SK-N-SH (cell line): ENCODE measurements around the gene C2orf42. TPM values are rescaled to one million over a fixed set of nuclear protein-coding genes. Genes with fewer than 3 reads are reported as not detected.

Experiments
- CTCF ChIA-PET: fragments of 300-600, 350-600 bp; formaldehyde crosslinking; extraction: SDS; loops from one replicate; lab custom pipeline; 2021; lab: Yijun Ruan, JAX
- POLR2A ChIA-PET: fragments of 350-600 bp; sonication (Branson Sonifier 250); formaldehyde crosslinking; extraction: SDS; loops from one replicate; lab custom pipeline; 2020; ENCODE audit warnings: antibody characterized with exemption, inconsistent platforms; lab: Yijun Ruan, JAX
- DNase-seq: peaks from one replicate; pipeline ENCODE4 v3.0.0; 2012
- H2AFZ ChIP-seq: fragments of 200-600 bp; sonication (generic); 2 replicates; pipeline ENCODE4 v1.8.1; 2016; ENCODE audit warnings: antibody characterized with exemption, mild to moderate bottlenecking, low read depth
- H3F3A ChIP-seq: fragments of 200-600 bp; sonication (generic); replicated peaks from 2 replicates; pipeline ENCODE3; 2016; ENCODE audit warnings: antibody characterized with exemption, mild to moderate bottlenecking; ENCODE audit not compliant: insufficient read depth
- H3K27ac ChIP-seq, 2 experiments: fragments of 200-500 bp in 1 of 2; fragments of 200-600 bp in 1 of 2; sonication (Bioruptor generic) in 1 of 2; sonication (generic), shearing (Covaris generic) in 1 of 2; 2 replicates each; pipeline versions ENCODE4 v1.5.1 to v1.6.1; 2014 to 2016; ENCODE audit warnings: low read depth in 2 of 2, inconsistent platforms in 1 of 2, low read length in 1 of 2, mild to moderate bottlenecking in 1 of 2, mixed read lengths in 1 of 2
- H3K27me3 ChIP-seq: fragments of 200-600 bp; sonication (generic), shearing (Covaris generic); 2 replicates; pipeline ENCODE4 v1.6.1; 2016; ENCODE audit warnings: mixed run types; ENCODE audit not compliant: insufficient read depth
- H3K36me3 ChIP-seq, 2 experiments: fragments of 200-500 bp in 1 of 2; fragments of 200-600 bp in 1 of 2; sonication (Bioruptor generic) in 1 of 2; sonication (generic) in 1 of 2; replicated peaks in 1 of 2; 2 replicates each; pipeline versions ENCODE3 to v1.5.1; 2014 to 2016; ENCODE audit warnings: low read length in 1 of 2, mild to moderate bottlenecking in 1 of 2; ENCODE audit not compliant: insufficient read depth in 2 of 2, control insufficient read depth in 1 of 2
- H3K4me1 ChIP-seq, 2 experiments: fragments of 200-500 bp in 1 of 2; fragments of 200-600 bp in 1 of 2; sonication (Bioruptor generic) in 1 of 2; sonication (generic), shearing (Covaris generic) in 1 of 2; 2 replicates each; pipeline versions ENCODE4 v1.5.1 to v1.6.1; 2014 to 2016; ENCODE audit warnings: low read depth in 1 of 2, low read length in 1 of 2, mixed run types in 1 of 2; ENCODE audit not compliant: insufficient read depth in 2 of 2, control insufficient read depth in 1 of 2
- H3K4me2 ChIP-seq: fragments of 200-600 bp; sonication (generic), shearing (Covaris generic); 2 replicates; pipeline ENCODE4 v1.6.1; 2017; ENCODE audit warnings: mixed run types
- H3K4me3 ChIP-seq, 2 experiments: fragments of 200-500 bp in 1 of 2; fragments of 200-600 bp in 1 of 2; sonication (Bioruptor generic) in 1 of 2; sonication (generic), shearing (Covaris generic) in 1 of 2; 2 replicates each; pipeline versions ENCODE4 v1.5.1 to v1.8.1; 2014 to 2016; ENCODE audit warnings: low read depth in 2 of 2, inconsistent platforms in 1 of 2, low read length in 1 of 2, mild to moderate bottlenecking in 1 of 2, mixed read lengths in 1 of 2, moderate library complexity in 1 of 2
- H3K79me2 ChIP-seq: fragments of 200-600 bp; sonication (generic); 2 replicates; pipeline ENCODE4 v1.8.1; 2017; ENCODE audit warnings: mild to moderate bottlenecking; ENCODE audit not compliant: insufficient read depth
- H3K9ac ChIP-seq: fragments of 200-600 bp; sonication (generic); 2 replicates; pipeline ENCODE4 v1.6.1; 2017; ENCODE audit warnings: mixed run types
- H3K9me2 ChIP-seq: fragments of 200-600 bp; sonication (generic); 2 replicates; pipeline ENCODE4 v1.6.1; 2017; ENCODE audit warnings: mixed run types
- H3K9me3 ChIP-seq: fragments of 200-600 bp; sonication (generic); 2 replicates; pipeline ENCODE4 v1.6.1; 2017; ENCODE audit warnings: mixed run types, mild to moderate bottlenecking, moderate library complexity
- H4K20me1 ChIP-seq: fragments of 200-600 bp; sonication (generic); 2 replicates; pipeline ENCODE4 v1.6.1; 2017; ENCODE audit warnings: mild to moderate bottlenecking, mixed run types; ENCODE audit not compliant: insufficient read depth
- CHD2 ChIP-seq: fragments of 150-350 bp; IDR thresholded peaks from 2 replicates; pipeline ENCODE4 v1.6.1; 2018; ENCODE audit warnings: low read length; ENCODE audit not compliant: partially characterized antibody
- EZH2phosphoT487 ChIP-seq: fragments of 200-600 bp; sonication (generic); IDR thresholded peaks from 2 replicates; pipeline ENCODE4 v1.6.1; 2017; ENCODE audit warnings: low read depth, mixed run types, mild to moderate bottlenecking, antibody characterized with exemption, moderate library complexity, borderline replicate concordance
- FOSL2 ChIP-seq: IDR thresholded peaks from 2 replicates; pipeline ENCODE4 v1.4.0; 2012; ENCODE audit warnings: low read depth, mild to moderate bottlenecking, moderate library complexity, borderline replicate concordance
- FOXJ3 ChIP-seq: sonication (generic); formaldehyde crosslinking; IDR thresholded peaks from 2 replicates; pipeline ENCODE4 v1.5.1; 2020; ENCODE audit warnings: mild to moderate bottlenecking, missing genetic modification reagents
- GABPA ChIP-seq: IDR thresholded peaks from 2 replicates; pipeline ENCODE4 v1.4.0; 2012; ENCODE audit warnings: low read depth, mild to moderate bottlenecking
- GATA2 ChIP-seq: sonication (generic); formaldehyde crosslinking; IDR thresholded peaks from 2 replicates; pipeline ENCODE4 v1.5.0; 2020; ENCODE audit warnings: mild to moderate bottlenecking, missing genetic modification reagents
- MXI1 ChIP-seq: IDR thresholded peaks from 2 replicates; pipeline ENCODE4 v1.6.1; 2012; ENCODE audit warnings: mild to moderate bottlenecking, low read depth, low read length, improper control_type of control experiment
- NFIC ChIP-seq: IDR thresholded peaks from 2 replicates; pipeline ENCODE4 v1.4.0; 2012; ENCODE audit warnings: borderline replicate concordance
- NRF1 ChIP-seq: IDR thresholded peaks from 2 replicates; pipeline ENCODE4 v1.6.1; 2012; ENCODE audit warnings: low read depth, mild to moderate bottlenecking, low read length
- RAD21 ChIP-seq: IDR thresholded peaks from 2 replicates; pipeline ENCODE4 v1.6.1; 2012; ENCODE audit warnings: mild to moderate bottlenecking, low read length
- RCOR1 ChIP-seq: fragments of 150-350 bp; IDR thresholded peaks from 2 replicates; pipeline ENCODE4 v1.6.1; 2017; ENCODE audit warnings: antibody characterized with exemption, low read length
- RFX5 ChIP-seq: IDR thresholded peaks from 2 replicates; pipeline ENCODE4 v1.6.1; 2012; ENCODE audit warnings: mild to moderate bottlenecking, improper control_type of control experiment, low read length
- RXRA ChIP-seq: IDR thresholded peaks from 2 replicates; pipeline ENCODE4 v1.4.0; 2012; ENCODE audit warnings: low read depth, mild to moderate bottlenecking, borderline replicate concordance
- SIN3A ChIP-seq: IDR thresholded peaks from 2 replicates; pipeline ENCODE4 v1.6.1; 2012; ENCODE audit warnings: low read depth, mild to moderate bottlenecking, low read length, moderate library complexity, borderline replicate concordance
- WGBS: methylation state at CpG from one replicate; pipeline ENCODE4 v1.1.6; 2017; ENCODE audit warnings: low lambda C conversion rate; 5-methylcytosine and 5-hydroxymethylcytosine counted together
- polyA plus RNA-seq, 3 experiments: library from polyadenylated mRNA; depleted of rRNA; stranded (reverse); fragments of >200 nt; gene quantifications; 2 replicates each; pipeline ENCODE4 v1.2.3, GENCODE V29; 2012
- TF ChIP-seq, protein P1 (sequence below): fragments of 200-600 bp; sonication (generic); IDR thresholded peaks from 2 replicates; pipeline ENCODE4 v1.6.1; 2017; ENCODE audit warnings: antibody characterized with exemption, mild to moderate bottlenecking, moderate library complexity
- TF ChIP-seq, protein P2 (sequence below): fragments of 150-350 bp; IDR thresholded peaks from 2 replicates; pipeline ENCODE4 v1.6.1; 2016; ENCODE audit warnings: mild to moderate bottlenecking, low read depth, low read length
- TF ChIP-seq, protein P3 (sequence below): IDR thresholded peaks from 2 replicates; pipeline ENCODE4 v1.4.0; 2012; ENCODE audit warnings: low read depth, borderline replicate concordance
- TF ChIP-seq, protein P4 (sequence below): IDR thresholded peaks from 2 replicates; pipeline ENCODE4 v1.6.1; 2012; ENCODE audit warnings: mild to moderate bottlenecking, low read depth, low read length, moderate library complexity

Gene C2orf42
- polyA plus RNA-seq, 1 of the 3 experiments (the other 2 are of a cell fraction), result 5.1 TPM

DNA sequence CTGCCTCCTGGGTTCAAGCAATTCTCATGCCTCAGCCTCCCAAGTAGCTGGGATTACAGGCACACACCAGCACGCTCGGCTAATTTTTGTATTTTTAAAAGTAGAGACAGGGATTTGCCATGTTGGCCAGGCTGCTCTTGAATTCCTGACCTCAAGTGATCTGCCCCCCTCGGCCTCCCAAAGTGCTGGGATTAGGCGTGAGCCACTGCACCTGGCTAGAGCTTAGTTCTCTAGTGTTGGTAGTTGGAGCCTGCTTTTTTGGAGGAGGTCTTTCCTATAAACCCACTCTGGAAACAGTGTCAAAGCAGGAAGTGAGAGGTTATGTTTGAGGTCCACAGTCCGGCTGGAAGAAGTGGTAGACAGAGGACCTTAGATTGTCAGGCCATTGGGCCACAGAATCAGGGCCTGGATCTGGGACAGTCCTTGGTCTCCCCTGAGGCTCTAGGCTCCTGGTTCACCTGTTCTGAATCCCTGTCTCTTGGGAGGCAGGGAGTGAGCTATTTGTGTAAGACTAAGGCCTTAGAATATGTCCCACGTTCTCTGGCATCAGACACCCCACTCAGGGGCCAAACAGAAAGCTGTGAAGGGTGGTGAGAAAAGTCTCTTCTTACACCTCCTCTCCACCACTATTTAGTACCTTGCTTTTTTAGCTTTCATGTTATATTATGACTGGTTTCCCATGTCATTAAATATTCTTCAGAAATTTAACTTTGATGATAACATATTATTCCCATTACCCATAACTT is 69.0 kb downstream of the C2orf42 start:
- TF ChIP-seq RCOR1 (no peak), CHD2 (no peak), GABPA (no peak), NRF1 (no peak), SIN3A (no peak), GATA2 (CRISPR knock-in tag) (no peak), MXI1 (no peak), RXRA (no peak), FOXJ3 (no peak), FOSL2 (no peak), RAD21 (no peak), RFX5 (no peak), EZH2phosphoT487 (no peak), NFIC (no peak)
- TF ChIP-seq, protein P1, sequence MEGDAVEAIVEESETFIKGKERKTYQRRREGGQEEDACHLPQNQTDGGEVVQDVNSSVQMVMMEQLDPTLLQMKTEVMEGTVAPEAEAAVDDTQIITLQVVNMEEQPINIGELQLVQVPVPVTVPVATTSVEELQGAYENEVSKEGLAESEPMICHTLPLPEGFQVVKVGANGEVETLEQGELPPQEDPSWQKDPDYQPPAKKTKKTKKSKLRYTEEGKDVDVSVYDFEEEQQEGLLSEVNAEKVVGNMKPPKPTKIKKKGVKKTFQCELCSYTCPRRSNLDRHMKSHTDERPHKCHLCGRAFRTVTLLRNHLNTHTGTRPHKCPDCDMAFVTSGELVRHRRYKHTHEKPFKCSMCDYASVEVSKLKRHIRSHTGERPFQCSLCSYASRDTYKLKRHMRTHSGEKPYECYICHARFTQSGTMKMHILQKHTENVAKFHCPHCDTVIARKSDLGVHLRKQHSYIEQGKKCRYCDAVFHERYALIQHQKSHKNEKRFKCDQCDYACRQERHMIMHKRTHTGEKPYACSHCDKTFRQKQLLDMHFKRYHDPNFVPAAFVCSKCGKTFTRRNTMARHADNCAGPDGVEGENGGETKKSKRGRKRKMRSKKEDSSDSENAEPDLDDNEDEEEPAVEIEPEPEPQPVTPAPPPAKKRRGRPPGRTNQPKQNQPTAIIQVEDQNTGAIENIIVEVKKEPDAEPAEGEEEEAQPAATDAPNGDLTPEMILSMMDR, result no peak
- TF ChIP-seq, protein P2, sequence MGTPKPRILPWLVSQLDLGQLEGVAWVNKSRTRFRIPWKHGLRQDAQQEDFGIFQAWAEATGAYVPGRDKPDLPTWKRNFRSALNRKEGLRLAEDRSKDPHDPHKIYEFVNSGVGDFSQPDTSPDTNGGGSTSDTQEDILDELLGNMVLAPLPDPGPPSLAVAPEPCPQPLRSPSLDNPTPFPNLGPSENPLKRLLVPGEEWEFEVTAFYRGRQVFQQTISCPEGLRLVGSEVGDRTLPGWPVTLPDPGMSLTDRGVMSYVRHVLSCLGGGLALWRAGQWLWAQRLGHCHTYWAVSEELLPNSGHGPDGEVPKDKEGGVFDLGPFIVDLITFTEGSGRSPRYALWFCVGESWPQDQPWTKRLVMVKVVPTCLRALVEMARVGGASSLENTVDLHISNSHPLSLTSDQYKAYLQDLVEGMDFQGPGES, result no peak
- TF ChIP-seq, protein P3, sequence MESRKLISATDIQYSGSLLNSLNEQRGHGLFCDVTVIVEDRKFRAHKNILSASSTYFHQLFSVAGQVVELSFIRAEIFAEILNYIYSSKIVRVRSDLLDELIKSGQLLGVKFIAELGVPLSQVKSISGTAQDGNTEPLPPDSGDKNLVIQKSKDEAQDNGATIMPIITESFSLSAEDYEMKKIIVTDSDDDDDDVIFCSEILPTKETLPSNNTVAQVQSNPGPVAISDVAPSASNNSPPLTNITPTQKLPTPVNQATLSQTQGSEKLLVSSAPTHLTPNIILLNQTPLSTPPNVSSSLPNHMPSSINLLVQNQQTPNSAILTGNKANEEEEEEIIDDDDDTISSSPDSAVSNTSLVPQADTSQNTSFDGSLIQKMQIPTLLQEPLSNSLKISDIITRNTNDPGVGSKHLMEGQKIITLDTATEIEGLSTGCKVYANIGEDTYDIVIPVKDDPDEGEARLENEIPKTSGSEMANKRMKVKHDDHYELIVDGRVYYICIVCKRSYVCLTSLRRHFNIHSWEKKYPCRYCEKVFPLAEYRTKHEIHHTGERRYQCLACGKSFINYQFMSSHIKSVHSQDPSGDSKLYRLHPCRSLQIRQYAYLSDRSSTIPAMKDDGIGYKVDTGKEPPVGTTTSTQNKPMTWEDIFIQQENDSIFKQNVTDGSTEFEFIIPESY, result no peak
- TF ChIP-seq, protein P4, sequence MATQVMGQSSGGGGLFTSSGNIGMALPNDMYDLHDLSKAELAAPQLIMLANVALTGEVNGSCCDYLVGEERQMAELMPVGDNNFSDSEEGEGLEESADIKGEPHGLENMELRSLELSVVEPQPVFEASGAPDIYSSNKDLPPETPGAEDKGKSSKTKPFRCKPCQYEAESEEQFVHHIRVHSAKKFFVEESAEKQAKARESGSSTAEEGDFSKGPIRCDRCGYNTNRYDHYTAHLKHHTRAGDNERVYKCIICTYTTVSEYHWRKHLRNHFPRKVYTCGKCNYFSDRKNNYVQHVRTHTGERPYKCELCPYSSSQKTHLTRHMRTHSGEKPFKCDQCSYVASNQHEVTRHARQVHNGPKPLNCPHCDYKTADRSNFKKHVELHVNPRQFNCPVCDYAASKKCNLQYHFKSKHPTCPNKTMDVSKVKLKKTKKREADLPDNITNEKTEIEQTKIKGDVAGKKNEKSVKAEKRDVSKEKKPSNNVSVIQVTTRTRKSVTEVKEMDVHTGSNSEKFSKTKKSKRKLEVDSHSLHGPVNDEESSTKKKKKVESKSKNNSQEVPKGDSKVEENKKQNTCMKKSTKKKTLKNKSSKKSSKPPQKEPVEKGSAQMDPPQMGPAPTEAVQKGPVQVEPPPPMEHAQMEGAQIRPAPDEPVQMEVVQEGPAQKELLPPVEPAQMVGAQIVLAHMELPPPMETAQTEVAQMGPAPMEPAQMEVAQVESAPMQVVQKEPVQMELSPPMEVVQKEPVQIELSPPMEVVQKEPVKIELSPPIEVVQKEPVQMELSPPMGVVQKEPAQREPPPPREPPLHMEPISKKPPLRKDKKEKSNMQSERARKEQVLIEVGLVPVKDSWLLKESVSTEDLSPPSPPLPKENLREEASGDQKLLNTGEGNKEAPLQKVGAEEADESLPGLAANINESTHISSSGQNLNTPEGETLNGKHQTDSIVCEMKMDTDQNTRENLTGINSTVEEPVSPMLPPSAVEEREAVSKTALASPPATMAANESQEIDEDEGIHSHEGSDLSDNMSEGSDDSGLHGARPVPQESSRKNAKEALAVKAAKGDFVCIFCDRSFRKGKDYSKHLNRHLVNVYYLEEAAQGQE, result no peak
- ChIA-PET POLR2A (interaction anchor here (0.7 kb wide), 1 partner anchor 136 kb away, joined by 4 read pairs; the partner anchor contains the start of gene PCYOX1), CTCF (interaction anchor here (1.1 kb wide), 1 partner anchor 23 kb away, joined by 3 read pairs; no protein-coding TSS in a partner anchor)

More for the DNA sequence above, 69.0 kb downstream of the C2orf42 start:
- H3K27me3 ChIP-seq, result no peaks in the 10 kb centered on the region
- no peaks in the 10 kb centered on the region for H3K36me3 ChIP-seq
- no peaks in the 10 kb centered on the region for H4K20me1 ChIP-seq
- WGBS, result 95% methylated on average over 6 of the region's 6 CpGs
- no peaks in the 10 kb centered on the region for H3K79me2 ChIP-seq
- peaks cover 7 to 9% of the 10 kb centered on the region in 2 experiments; a peak in 1 of 4 replicates for H3K4me1 ChIP-seq
- peaks cover 16% of the 10 kb centered on the region for H3F3A ChIP-seq
- no peak for DNase-seq
- no peaks in the 10 kb centered on the region for H3K9me3 ChIP-seq
- no peaks in the 10 kb centered on the region for H3K9me2 ChIP-seq
- no peak overlapping the region for H3K27ac ChIP-seq
- H2AFZ ChIP-seq, result no peak overlapping the region
- H3K4me3 ChIP-seq, result no peak overlapping the region
- H3K9ac ChIP-seq, result no peak overlapping the region
- H3K4me2 ChIP-seq, result no peak overlapping the region
